Fibroblast of gingiva (primary cell): ENCODE results near the gene BSX.

Experiments
- DNase-seq: peaks from one replicate; pipeline ENCODE4 v3.0.0-alpha.2; 2011; ENCODE audit warnings: low read depth

Gene BSX

DNA sequence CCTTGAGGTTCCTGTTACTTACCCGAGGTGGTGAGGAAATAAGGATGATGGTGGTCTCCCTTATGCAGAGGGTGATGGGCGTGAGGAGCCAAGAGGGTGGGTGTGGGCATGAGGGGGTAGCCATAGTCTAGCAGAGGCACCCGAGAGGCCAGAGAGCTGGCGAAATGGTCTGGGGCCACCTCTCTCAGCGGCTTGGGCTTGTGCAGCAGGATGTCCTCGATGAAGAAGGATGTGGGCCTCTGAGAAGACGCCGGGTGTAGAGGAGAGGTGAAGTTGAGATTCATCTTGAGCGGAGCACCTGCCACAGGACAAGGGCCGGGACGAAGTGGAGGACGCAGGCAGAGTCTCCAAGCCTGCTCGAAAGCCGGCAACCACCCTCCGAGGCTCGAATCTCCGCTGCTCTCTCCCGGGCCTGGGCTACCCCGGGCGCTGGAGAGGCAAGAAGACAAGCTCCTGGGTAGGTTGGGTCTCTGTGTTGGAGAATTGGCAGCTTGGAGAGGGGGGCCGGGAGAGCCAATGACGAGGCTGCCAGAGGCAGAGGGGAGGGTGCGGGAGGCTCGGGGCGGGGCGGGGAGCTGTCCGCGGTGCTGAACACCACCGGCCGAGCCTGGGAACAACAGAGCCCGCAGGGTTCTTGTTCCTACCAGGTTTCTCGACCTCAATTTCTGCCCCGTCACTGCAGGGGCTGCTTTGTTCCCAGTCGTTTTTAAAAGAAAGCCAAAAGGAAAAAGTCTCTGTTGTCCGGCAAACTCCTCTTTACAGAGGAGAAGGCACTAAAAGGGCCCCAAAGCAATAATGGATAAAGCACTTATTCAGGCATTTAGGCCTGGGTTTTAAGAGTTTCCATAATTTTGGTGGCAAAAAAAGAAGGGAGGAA is at the start of gene BSX:
Gene BSX (minus strand): TSS at position 447 of the 877 bp plus-strand sequence. CDS start 163 bp downstream, at position 284.
- DNase-seq = peak; percentile 2

DNA sequence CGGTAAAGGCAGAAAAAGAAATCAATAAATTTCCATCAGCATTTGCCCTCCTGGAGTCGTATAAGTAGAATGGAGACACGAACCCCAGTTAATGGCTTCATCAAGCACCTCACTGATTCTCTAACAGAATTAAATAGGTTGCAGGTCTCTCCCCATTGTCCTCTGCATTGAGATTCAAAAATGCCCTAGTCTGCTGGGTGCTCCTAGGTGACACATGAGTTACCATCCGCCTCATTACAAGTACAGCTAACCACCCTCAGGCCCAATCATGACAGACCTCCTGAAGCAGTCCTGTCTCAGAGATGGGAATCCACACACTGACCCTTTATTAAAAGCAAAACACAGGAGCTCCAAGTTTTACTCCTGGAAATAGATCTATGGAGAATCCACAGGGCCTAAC is 48.9 kb upstream of the BSX start:
- no peak for DNase-seq

DNA sequence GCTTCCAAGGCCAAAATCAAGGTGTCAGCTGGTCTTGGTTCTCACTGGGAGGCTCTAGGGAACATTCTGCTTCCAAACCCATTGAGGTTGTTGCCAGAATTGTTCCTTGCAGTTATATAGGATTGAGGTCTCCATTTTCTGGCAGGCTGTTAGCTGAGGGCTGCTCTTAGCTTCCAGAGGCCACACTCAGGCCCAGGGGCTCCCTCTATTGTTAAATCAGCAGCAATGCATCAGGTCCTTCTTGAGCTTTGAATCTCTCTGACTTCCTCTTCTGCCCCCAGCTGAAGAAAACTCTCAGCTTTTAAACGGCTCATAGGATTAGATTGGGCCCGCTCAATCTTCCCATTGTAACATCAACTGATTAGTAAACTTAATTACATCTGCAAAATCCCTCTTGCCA is 39.3 kb upstream of the BSX start:
- peak; percentile 41 for DNase-seq

DNA sequence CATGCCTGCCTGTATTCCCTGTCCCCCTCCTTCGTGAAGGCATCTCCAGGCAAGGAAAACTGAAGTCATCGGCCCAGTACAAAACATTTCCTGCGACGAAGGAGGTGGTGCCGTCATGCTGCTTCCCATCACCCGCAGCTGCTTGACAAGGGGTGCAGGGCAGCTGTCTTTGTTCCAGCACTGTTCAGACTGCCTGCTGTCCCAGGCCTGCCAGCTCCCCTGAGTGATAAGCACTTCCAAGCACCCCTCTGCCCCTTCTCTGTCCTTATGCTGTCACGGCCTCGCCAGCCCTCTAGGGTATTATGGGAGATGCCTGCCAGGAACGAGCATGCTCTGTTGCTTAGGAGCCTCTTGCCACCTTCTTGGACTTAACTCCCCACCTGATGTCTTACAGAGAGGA is 37.1 kb upstream of the BSX start:
- DNase-seq = no peak

DNA sequence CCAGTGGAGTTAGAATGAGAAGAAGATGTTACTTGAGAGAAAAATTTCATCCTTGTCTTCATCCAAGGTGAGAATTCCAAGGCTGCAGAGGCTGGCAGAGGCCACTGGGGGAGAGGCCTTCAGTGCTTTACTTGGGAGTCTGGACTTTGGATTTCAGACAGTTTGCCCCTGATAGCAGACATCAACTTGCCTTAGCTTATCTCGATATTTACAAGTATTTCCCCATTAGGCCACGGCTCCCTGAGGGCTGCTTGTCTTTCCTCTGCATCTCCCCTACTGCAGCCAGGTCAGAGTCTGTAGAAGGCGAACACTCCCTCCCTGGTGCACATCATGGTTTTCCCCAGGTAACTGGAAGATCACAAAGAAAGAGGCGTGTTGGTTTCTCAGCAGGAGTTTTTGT is 29.9 kb upstream of the BSX start:
- DNase-seq = no peak

DNA sequence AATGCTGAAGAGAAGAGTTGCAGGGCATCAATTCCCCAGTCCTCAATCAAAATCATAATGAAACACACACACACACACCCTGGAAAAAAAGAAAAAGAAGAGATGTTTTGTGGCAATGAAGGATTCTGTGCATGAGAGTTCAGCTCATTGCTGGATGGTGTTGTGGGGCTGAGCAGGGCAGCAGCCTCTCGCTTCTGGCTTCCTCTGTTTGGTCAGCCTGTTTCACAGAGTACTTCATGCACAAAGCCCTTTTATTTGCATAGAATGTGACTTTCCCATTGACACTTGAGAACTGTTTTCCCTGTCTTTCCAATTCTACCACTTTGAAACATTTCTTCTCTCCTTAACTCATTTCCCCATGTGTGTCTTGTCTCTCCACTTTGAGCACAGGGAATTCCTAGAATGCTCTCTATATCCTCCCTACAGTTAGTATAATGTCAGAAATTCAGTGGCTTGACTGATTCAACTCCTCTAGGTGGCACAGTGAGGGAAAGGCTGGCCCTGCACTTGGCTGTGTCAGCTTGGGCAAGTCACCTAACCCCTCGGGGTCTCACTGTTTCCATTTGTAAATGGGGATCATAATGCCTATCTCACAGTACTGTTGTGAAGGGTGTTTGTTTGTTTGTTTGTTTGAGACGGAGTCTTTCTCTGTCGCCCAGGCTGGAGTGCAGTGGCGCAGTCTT is 25.4 kb upstream of the BSX start:
- no peak for DNase-seq

DNA sequence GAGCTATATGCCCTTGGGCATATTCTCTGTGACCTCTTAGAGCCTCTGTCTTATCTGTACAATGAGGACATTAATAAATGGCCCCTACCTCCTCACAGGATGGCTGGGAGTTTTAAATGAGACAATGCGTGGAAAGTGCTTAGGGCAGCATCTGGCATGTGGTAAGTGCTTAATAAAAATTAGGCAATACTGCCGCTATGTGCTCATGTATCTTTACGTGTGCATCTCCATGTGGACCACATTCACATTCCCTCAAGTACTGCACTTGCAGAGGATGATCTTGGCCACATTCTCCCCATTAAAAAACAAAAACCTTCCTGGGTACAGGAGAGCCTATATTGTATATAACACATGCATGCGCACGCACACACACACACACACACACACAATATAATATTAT is 19.1 kb upstream of the BSX start:
- DNase-seq = no peak

DNA sequence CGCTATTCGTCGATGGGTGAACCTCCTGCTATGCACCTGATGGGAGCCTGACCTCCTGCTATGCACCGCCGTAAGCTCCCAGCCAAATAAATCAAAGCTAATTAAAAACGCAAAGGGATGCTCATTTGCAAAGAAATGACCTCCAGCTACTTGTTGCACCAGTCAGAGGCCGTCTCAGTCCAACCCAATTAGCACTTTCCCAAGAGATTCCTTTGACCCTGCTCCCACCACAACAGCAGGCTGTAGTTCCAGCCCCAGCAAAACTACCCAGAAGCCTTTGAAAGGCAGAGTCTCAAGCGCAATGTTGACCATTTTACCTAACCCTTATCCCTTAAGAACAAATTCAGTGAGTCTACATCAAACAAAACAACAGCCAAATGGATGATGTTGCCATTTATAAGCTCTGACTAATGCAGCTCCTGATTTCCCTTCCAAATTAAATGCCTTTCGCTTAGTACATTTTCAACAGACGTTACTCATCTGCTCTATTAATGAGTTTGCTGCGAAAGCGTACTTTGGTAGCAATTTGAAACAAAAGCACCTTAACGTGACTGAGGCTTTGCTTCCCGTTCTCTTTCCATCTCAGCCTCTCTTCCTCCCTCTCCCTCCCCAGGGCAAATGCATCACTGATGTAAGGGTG is 17.2 kb upstream of the BSX start:
- DNase-seq = no peak

DNA sequence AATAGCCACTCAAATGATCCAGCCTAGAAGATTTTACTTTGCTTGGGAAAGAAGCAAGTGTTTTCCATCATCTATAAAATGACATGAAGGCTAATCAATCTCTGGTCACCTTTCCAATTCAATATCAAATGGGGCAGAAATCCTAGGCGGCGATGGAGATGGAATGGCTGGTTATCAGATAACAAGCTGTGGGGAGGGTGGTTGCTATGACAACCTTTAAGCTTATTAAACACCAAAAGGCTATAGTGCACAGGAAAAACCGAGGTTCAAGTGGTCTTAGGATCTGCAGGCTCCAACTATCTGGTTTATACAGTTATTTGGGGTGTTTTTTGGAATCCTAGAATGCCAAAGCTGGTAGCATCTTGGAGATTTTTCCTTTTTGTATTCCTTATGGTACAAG is 13.9 kb upstream of the BSX start:
- no peak for DNase-seq

DNA sequence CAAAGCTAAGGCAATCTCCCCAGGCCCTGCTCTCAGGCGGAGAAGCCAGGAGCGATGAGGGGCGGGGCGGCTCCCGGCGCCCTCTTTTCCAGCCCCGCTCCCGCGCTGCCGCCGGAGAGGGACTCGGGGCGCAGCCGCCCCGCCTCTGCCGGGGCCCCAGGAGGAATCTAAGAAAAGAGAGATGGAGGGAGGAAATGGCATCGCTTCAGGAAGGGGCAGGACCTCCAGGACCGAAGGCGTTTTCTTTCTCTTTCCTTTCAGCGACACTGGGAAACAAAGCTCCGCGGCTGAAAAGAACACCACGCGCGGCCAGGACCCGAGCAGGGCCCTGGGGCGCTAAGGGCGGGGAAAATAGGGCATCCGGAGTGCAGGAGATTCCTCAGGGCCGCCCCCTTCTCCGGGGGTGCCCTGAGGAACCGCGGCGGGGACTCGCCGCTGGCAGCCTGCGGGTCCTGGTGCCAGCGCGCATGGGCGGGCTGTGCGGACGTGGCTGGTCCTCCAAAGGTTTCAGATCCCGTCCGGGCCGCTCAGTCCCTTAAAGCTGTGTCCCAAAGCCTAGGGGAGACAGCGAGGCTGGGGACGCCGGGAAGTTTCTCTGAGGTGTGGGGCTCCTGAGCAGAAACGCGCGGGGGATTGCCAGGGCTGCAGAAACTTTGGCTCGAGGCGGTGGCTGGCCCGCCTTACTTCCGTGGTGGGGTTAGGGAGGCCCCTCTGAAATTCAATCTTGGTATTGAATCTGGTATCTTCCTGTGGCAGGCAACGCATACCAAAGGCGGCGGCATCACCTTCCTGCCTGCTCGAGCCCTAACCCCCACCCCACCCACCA is 2.8 kb upstream of the BSX start:
- DNase-seq = peak; percentile 20

DNA sequence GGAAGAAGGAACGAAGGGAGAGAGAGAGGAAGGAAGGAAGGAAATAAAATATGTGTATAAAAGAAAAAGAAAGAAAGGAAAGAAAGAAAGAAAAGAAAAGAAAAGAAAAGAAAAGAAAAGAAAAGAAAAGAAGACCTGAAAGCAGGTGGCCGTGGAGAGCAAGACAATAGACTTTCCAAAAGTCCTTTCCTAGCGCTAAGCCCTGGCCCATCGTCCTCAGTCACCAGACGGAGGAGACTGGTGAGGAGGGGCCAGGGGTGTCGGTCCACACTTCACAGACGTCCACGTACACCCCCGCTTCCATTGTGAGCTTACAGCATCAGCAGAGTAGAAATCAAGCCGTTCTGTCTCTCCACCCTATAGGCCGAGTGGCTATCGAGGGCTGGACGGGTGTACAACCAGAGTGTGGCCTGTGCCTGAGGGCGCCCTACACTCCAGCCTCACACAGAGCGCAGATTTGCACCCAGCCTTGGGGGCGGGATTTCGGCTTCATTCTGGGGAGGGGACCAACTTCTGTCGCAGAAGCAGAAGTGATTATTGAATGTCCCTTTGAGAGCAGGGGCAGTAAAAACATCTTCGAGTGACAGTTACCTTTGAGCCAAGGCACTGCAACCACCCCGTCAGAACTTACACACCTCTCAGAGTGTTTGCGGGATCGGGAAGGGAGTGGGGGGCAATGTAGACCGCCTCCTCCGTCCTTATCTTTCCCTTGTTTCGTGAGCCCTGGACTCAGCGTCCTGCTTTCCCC is 2.0 kb upstream of the BSX start:
- no peak for DNase-seq

DNA sequence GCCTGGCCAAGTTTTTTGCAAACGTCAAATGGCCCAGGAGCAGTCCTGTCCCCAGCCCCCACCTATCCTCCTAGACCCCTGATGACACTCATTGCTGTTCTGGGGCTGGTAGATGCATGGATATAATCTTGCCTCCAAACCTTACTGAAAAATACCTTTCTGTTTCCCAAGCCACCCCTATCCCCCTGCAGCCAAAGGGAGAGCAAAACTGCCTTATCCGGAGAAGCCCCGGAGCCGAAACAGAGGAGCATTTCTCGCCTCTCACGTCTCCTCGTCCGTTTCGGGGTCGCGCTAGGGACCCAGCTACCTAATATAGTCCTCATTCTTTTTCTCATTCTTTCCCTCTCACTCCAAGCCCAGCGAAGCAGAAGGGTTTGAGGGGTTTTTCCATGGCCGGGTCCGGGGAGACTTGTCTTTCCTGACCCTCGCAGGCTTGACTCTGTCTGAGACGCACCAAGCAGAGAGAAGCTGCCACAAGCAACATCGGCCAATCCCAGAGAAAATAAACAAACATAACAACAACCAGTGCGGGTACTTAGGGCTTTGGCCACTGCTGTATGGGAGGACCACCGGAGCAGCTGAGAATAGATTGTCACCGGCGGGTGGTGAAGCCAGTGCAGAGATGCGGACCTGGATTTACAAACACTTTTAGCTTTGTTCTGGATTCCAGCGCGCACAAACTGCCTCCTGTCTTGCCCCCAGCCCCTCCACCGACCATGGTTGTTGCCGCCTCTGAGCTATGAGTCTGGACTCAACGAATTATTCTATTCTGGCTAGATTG is 1.6 kb downstream of the BSX start:
- no peak for DNase-seq

DNA sequence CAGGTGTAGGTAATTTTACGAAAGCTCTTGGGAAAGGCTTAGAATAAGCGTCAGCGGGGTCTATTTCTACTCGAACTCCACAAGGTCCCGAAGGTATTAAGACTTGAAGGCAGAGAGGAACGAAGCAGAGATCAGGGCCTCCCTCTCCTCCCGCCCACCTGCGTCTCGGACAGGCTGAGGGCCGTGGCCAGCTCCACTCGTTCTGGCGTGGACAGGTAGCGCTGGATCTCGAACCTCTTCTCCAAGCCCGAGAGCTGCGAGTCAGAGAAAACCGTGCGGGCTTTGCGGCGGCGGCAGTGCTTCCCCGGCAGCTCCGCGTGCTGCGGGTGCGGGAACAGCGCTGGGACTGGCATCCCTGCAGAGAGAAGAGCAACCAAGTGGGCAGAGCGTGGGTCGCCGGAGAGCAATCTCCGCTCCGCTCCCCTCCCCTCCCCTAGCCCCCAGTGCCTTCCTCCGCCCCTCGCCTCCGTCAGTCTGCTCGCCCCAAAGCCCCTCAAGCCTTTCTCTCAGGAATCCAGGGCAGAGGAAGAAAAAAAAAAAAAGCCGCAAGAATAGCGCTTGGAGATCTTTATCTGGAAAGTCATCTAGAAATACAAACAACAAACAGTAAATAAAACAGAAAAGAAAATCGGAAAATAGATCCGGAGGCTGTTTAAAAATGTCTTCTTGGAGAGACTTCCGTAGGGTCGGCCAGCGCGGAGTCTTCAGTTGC is 2.4 kb downstream of the BSX start:
- no peak for DNase-seq

DNA sequence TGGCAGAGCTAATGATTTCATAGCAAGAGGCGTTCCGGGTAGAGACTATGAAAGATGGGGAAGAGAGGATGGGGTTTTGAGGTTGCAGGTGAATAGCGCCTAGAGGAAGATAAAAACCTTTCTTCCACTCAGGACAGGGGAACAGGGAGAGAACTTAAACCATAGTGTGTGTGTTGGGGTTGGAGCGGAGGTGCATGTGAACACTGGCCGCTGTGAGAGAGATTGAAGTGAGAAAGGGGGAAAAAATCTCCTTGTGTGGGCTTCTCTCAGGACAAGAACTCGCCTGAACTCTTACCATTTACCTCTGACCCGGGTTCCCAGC is 3.4 kb downstream of the BSX start:
- no peak for DNase-seq

DNA sequence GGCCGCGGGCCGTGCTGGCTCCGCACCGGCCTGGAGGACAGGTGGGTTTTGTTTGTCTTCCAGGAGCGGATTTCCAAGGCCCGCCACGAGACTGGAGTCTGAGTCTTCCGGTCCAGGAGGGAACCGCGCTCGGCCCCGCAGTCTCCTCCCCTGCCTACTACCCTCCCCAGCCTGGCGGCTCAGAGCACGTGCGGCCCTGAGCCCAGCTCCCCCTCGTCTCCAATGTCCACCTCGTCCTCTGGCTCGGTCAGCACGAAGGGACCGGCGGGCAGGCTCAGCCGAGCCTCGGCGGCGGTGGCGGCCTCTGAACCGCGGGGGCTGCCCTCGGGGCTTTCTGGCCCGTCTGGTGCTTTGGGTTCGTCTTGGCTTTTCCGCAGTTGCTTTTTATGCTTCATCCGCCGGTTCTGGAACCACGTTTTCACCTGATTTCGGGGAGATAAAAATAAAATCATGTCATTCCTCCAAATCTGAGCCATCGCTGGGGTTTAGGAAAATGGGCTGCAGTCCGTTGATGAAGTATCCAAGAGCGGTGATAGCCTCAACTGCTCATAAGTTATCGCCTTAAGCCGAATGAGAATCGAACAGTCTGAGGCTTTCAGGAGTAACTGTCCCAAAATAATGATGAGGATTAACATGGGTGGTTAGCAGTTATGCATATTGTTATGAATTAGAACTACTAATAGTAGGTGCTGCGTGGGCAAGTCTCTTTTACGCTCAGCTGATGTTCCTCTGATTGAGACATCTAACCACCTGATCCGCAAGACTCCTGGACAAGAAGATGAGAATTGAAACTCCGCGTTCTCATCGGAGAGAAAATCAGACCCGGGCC is 4.0 kb downstream of the BSX start:
- no peak for DNase-seq

DNA sequence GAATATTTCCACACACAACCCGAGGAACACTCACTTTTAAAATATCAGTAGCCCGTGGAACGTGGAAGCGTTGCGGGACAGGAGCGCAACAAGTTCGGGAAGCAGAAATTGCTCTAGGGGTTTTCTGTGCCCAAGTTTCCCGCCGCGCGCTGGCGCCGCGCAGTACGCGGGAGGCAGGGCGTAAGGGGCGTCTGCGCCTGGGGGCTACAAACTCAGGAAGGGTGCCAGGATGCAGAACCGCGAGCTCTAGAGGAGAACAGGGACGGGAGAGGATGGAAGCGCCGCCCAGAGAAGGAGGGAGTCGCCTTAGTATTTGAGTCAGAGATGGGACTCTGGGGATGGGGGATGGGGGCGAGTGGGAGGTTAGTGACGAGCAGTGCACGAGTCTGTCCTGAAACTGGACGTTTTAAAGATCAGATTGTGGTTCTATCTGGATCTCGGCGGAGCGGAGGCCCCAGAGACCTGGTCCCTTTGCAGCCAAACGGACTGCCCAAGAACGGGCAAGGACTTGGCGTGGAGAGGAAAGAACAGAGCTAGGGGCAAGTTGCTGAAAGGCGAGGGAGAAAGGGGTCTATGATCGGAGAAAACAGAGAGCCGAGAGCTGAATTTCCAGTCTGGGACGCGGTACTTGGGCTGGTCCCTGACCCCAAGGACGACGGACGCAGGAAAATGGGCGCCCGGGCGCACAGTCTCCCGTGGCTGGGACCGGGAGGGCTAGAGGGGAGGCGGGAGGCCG is 4.7 kb downstream of the BSX start:
- no peak for DNase-seq

DNA sequence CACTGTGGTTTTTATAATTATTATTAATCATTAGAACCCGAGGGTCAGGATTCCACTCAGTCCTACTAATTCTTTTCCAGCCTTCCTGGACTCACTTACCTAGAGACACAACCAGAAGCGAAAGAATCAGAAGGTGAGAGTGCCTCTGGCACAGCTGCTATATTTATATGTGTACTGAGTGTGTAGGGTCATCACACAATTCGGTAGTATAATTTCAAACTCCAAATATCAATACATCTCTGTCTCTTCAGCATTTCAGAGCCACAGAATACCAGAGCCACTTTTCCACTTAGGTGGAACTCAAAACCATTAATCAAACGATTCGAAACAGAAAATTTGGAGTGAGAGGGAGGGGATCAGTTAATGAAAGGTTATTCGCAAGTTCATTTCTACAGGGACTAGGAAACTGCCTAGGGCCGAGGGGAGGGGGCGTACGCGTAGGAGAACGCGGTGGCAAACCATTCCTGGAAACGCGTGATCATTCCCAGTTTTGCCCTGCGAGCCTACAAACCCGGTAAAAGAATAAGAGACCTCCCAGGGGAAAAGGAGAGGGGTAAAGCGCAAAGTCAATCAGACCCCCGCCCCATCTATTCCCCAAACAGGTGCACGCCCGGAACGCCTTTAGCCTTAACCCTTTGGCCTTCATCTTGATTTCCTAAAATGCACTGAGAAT is 5.4 kb downstream of the BSX start:
- DNase-seq = no peak

DNA sequence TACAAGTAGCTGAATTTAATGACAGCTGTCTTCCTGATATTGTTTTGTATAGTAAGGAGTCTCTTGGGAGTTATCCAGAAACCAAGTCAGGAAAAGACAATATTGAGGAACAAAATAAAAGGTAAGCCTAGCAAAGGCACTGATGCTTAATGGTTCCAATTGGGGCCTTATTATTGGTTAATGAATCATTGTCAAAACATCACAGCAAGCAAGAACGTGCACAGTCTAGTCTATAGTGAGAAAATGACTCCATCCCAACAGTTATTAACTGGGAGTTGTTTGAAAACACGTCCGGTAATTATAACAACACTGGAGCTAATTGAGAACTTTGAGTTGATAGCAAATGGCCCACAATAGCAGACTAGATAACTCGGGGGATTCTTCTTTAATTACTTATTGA is 17.7 kb downstream of the BSX start:
- DNase-seq = no peak
